ENCODE measurements around the gene MAPRE2.

The MAPRE2 gene

GRCh38 chr18:35038881-35039491 is 2.2 kb upstream of the MAPRE2 start:
- Histone ChIP-seq H3K9me3 (replicated peaks; ENCODE audit: insufficient read depth, low read length) (no peaks in the 10 kb centered on the region), H3F3A (ENCODE audit: insufficient read depth, low read length) (peaks cover 18% of the 10 kb centered on the region), H3K27me3 (replicated peaks; ENCODE audit: insufficient read depth, low read length) (no peaks in the 10 kb centered on the region), H3K4me3 (ENCODE audit: low read length) (no peak overlapping the region), H3K36me3 (replicated peaks; ENCODE audit: insufficient read depth, low read length) (no peaks in the 10 kb centered on the region), H3K4me1 (ENCODE audit: low read length) (peaks cover 17% of the 10 kb centered on the region), H3K79me2 (ENCODE audit: low read length) (peaks cover 15% of the 10 kb centered on the region), H3K9me2 (replicated peaks; ENCODE audit: insufficient read depth, low read length) (no peaks in the 10 kb centered on the region), H3K4me2 (ENCODE audit: low read depth, low read length) (no peak overlapping the region), H3K9ac (ENCODE audit: low read length) (no peak overlapping the region), H3K27ac (ENCODE audit: low read length) (no peak overlapping the region), H4K20me1 (ENCODE audit: insufficient read depth, low read length) (no peaks in the 10 kb centered on the region), H2AFZ (ENCODE audit: low read length) (no peak overlapping the region)
- no peak for DNase-seq
- TF ChIP-seq EZH2phosphoT487 (IDR thresholded peaks at IDR 0.05; ENCODE audit: low read length) (no peak), CTCF (IDR thresholded peaks at IDR 0.05; ENCODE audit: low read length) (no peak), EZH2 (optimal IDR thresholded peaks at IDR 0.05; ENCODE audit: low read depth, low read length) (no peak)

DNA sequence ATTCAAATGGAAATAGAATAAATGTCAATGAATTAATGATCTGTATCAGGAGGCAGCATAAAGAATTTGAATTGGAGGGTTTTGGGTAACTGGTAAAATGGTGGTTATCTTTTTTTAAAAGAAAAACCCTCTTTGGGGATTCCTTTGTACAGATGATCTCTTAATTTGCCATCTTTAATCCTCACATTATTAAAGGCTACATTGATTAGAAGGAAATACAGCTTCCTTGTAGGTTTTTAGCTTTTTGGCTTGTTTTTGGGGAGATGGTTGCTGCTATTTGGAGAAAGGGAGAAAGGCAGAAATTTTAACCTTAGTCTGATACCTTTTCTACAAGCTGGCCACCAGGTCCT is 600 bp upstream of the MAPRE2 start:
- Histone ChIP-seq H3K4me3 (ENCODE audit: low read length) (peak overlapping the region; percentile 95), H3K36me3 (replicated peaks; ENCODE audit: insufficient read depth, low read length) (no peaks in the 10 kb centered on the region), H3K4me1 (ENCODE audit: low read length) (peaks cover 17% of the 10 kb centered on the region), H3K27me3 (replicated peaks; ENCODE audit: insufficient read depth, low read length) (no peaks in the 10 kb centered on the region), H3K9me3 (replicated peaks; ENCODE audit: insufficient read depth, low read length) (no peaks in the 10 kb centered on the region), H3K79me2 (ENCODE audit: low read length) (peaks cover 27% of the 10 kb centered on the region), H3F3A (ENCODE audit: insufficient read depth, low read length) (peaks cover 18% of the 10 kb centered on the region), H3K9ac (ENCODE audit: low read length) (peak overlapping the region; percentile 88), H3K9me2 (replicated peaks; ENCODE audit: insufficient read depth, low read length) (no peaks in the 10 kb centered on the region), H3K4me2 (ENCODE audit: low read depth, low read length) (peak overlapping the region; percentile 83), H4K20me1 (ENCODE audit: insufficient read depth, low read length) (no peaks in the 10 kb centered on the region), H3K27ac (ENCODE audit: low read length) (peak overlapping the region; percentile 76), H2AFZ (ENCODE audit: low read length) (peak overlapping the region; percentile 69)
- TF ChIP-seq CTCF (IDR thresholded peaks at IDR 0.05; ENCODE audit: low read length) (no peak), EZH2phosphoT487 (IDR thresholded peaks at IDR 0.05; ENCODE audit: low read length) (no peak), EZH2 (optimal IDR thresholded peaks at IDR 0.05; ENCODE audit: low read depth, low read length) (no peak)
- DNase-seq: no peak

- peak overlapping the region; percentile 91 for H2AFZ ChIP-seq (ENCODE audit: low read length)
- DNase-seq: peak; percentile 13
Observed at GRCh38 chr18:35041815-35042387, 688 bp downstream of the MAPRE2 start.

More at GRCh38 chr18:35041815-35042387, 688 bp downstream of the MAPRE2 start:
- Histone ChIP-seq H3K36me3 (replicated peaks; ENCODE audit: insufficient read depth, low read length) (no peaks in the 10 kb centered on the region), H3K9ac (ENCODE audit: low read length) (peak overlapping the region; percentile 88), H3K9me2 (replicated peaks; ENCODE audit: insufficient read depth, low read length) (no peaks in the 10 kb centered on the region), H3K4me3 (ENCODE audit: low read length) (peak overlapping the region; percentile 95), H3F3A (ENCODE audit: insufficient read depth, low read length) (peaks cover 18% of the 10 kb centered on the region), H4K20me1 (ENCODE audit: insufficient read depth, low read length) (no peaks in the 10 kb centered on the region), H3K27me3 (replicated peaks; ENCODE audit: insufficient read depth, low read length) (no peaks in the 10 kb centered on the region), H3K4me2 (ENCODE audit: low read depth, low read length) (peak overlapping the region; percentile 83), H3K27ac (ENCODE audit: low read length) (peak overlapping the region; percentile 76), H3K4me1 (ENCODE audit: low read length) (peaks cover 17% of the 10 kb centered on the region), H3K79me2 (ENCODE audit: low read length) (peaks cover 34% of the 10 kb centered on the region), H3K9me3 (replicated peaks; ENCODE audit: insufficient read depth, low read length) (no peaks in the 10 kb centered on the region)
- TF ChIP-seq EZH2 (optimal IDR thresholded peaks at IDR 0.05; ENCODE audit: low read depth, low read length) (no peak), CTCF (IDR thresholded peaks at IDR 0.05; ENCODE audit: low read length) (no peak), EZH2phosphoT487 (IDR thresholded peaks at IDR 0.05; ENCODE audit: low read length) (no peak)
